Bronchial epithelial cell (primary cell): ENCODE data around the gene CLSTN2. TPM values are rescaled to one million over a fixed set of nuclear protein-coding genes. Genes with fewer than 3 reads are reported as not detected.

Experiments used
- DNase-seq: peaks from one replicate; pipeline ENCODE4 v3.0.0-alpha.2; 2010; ENCODE audit warnings: low read depth
- FAIRE-seq: peaks from 2 replicates; lab custom pipeline; 2011; peaks lifted over from hg19 to GRCh38; lab: Jason Lieb, UNC
- H3K27me3 ChIP-seq: 2 replicates; pipeline ENCODE4 v1.5.1; 2011; ENCODE audit warnings: low read length; ENCODE audit not compliant: control insufficient read depth, insufficient read depth
- H3K36me3 ChIP-seq: 2 replicates; pipeline ENCODE4 v1.5.1; 2011; ENCODE audit warnings: low read length; ENCODE audit not compliant: control insufficient read depth, insufficient read depth
- H3K4me3 ChIP-seq: 2 replicates; pipeline ENCODE4 v1.5.1; 2011; ENCODE audit warnings: mild to moderate bottlenecking, low read depth, low read length, control low read depth
- CTCF ChIP-seq: IDR thresholded peaks from 2 replicates; pipeline ENCODE4 v1.5.1; 2011; ENCODE audit warnings: mild to moderate bottlenecking, moderate library complexity, low read length, control low read depth, inconsistent platforms; ENCODE audit not compliant: insufficient read depth, severe bottlenecking
- total RNA-seq: library from RNA; depleted of rRNA; stranded (reverse); fragments of >200 nt; gene quantifications from 2 replicates; pipeline ENCODE4 v1.2.1, GENCODE V29; 2014

The CLSTN2 gene
- total RNA-seq, 1 donor from 2014 or later, result 0.26 TPM

- TF ChIP-seq CTCF, result no peak
- FAIRE-seq, result peak; percentile 88
- Histone ChIP-seq H3K27me3 (no peaks in the 10 kb centered on the region), H3K36me3 (no peaks in the 10 kb centered on the region), H3K4me3 (no peak overlapping the region)
- no peak for DNase-seq
Observed at GRCh38 chr3:139975594-139976365, 40.8 kb downstream of the CLSTN2 start.

- no peak for FAIRE-seq
Observed at GRCh38 chr3:139978966-139979365, 44.0 kb downstream of the CLSTN2 start.

DNA sequence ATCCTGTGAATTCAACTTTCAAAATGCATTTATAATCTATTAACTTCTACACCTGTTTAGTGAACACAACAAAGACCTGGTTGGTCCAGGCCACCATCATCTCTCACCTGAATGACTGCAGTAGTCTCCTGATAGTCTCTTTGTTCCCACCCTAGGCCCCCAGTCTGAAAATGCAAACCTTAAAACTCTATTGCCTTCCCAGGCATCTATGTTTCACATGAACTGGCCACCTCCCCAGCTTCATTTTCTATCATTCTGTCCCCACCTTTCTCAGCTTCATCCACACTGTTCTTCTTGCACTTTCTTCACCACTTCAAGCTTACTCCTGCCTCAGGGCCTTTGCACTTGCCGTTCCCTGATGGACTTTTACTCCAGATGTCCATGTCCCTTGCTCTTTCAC, 45.0 kb downstream of the CLSTN2 start:
- Histone ChIP-seq H3K4me3 (no peak overlapping the region), H3K36me3 (no peaks in the 10 kb centered on the region), H3K27me3 (no peaks in the 10 kb centered on the region)
- DNase-seq, result no peak
- no peak for FAIRE-seq
- TF ChIP-seq CTCF, result no peak

More at GRCh38 chr3:139978966-139979365, 44.0 kb downstream of the CLSTN2 start:
- TF ChIP-seq CTCF, result no peak
- H3K4me3 ChIP-seq, result no peak overlapping the region
- no peak for DNase-seq
- no peaks in the 10 kb centered on the region for H3K36me3 ChIP-seq
- no peaks in the 10 kb centered on the region for H3K27me3 ChIP-seq

GRCh38 chr3:139982404-139982803, 47.4 kb downstream of the CLSTN2 start:
- DNase-seq, result peak; percentile 1
- Histone ChIP-seq H3K4me3 (no peak overlapping the region), H3K27me3 (no peaks in the 10 kb centered on the region), H3K36me3 (no peaks in the 10 kb centered on the region)
- TF ChIP-seq CTCF, result peak; percentile 16
- no peak for FAIRE-seq

- Histone ChIP-seq H3K36me3 (no peaks in the 10 kb centered on the region), H3K4me3 (no peak overlapping the region), H3K27me3 (no peaks in the 10 kb centered on the region)
- FAIRE-seq (no peak), DNase-seq (no peak)
- TF ChIP-seq CTCF, result no peak
Observed at GRCh38 chr3:139985576-139985975, 50.6 kb downstream of the CLSTN2 start.
